Adrenal gland (tissue), 12 donors: ENCODE results near the gene ITPK1. TPM values are rescaled to one million over a fixed set of nuclear protein-coding genes. Genes with fewer than 3 reads are reported as not detected.
A peak's percentile ranks its signal among the peaks of the same experiment; 100 is the strongest.

Source experiments
- DNase-seq, 7 donors: peaks; one replicate each; pipeline ENCODE4 v3.0.0-alpha.2; 2019 to 2020
- H3K27ac ChIP-seq, 5 donors: fragments of 200-600 bp; sonication (generic) in 4 of 5; 1 replicate in 3 of 5; 2 replicates in 2 of 5; pipeline versions ENCODE4 v1.5.1 to v1.8.0; 2016 to 2020; ENCODE audit warnings: mild to moderate bottlenecking in 1 of 5
- H3K27me3 ChIP-seq: fragments of 200-600 bp; 2 replicates; pipeline ENCODE4 v1.8.0; 2021
- H3K36me3 ChIP-seq, 2 donors: fragments of 200-600 bp; replicated peaks in 1 of 2; 1 replicate in 1 of 2; 2 replicates in 1 of 2; pipeline versions ENCODE4 v1.5.1 to v1.8.0; 2018 to 2022
- H3K4me1 ChIP-seq, 2 donors: fragments of 200-600 bp; replicated peaks in 1 of 2; 1 replicate in 1 of 2; 2 replicates in 1 of 2; pipeline versions ENCODE4 v1.5.1 to v1.8.0; 2018 to 2021
- H3K4me3 ChIP-seq, 4 donors: fragments of 200-600 bp; sonication (generic) in 3 of 4; one replicate each; pipeline ENCODE4 v1.5.1; 2016 to 2018
- H3K9me3 ChIP-seq, 3 donors: fragments of 200-600 bp; sonication (generic) in 1 of 3; replicated peaks in 1 of 3; 1 replicate in 2 of 3; 2 replicates in 1 of 3; pipeline versions ENCODE4 v1.5.1 to v1.8.0; 2016 to 2021
- CTCF ChIP-seq, 6 experiments: fragments of 450-650 bp in 4 of 6; fragments of 200-600 bp in 2 of 6; sonication (generic) in 1 of 6; IDR thresholded peaks; 1 replicate in 5 of 6; 2 replicates in 1 of 6; pipeline versions ENCODE4 v1.5.1 to v1.8.0; 2016 to 2021; ENCODE audit warnings: antibody characterized with exemption in 6 of 6, mild to moderate bottlenecking in 2 of 6, moderate library complexity in 1 of 6
- POLR2A ChIP-seq, 2 donors: fragments of 450-650 bp; IDR thresholded peaks; one replicate each; pipeline ENCODE4 v1.6.1; 2017; ENCODE audit warnings: antibody characterized with exemption in 2 of 2, mild to moderate bottlenecking in 2 of 2, moderate library complexity in 1 of 2
- WGBS, 4 donors: extraction: QIAGEN DNeasy Blood & Tissue Kit in 2 of 4; methylation state at CpG; one replicate each; pipeline versions ENCODE4 v1.1.5 to v1.1.7; 2013 to 2017; 5-methylcytosine and 5-hydroxymethylcytosine counted together
- intact Hi-C, 2 donors: fragments of 100-400 bp; cut with DNase I; formaldehyde crosslinking; loops; one replicate each; pipeline versions ENCODE4 v1.14.1 to v1.15.0; 2022 to 2023
- polyA plus RNA-seq, 3 donors: library from polyadenylated mRNA; stranded (reverse); fragments of 200-250 nt in 2 of 3; fragments of 350-450 nt in 1 of 3; fragmentation: Illumina TruSeq in 1 of 3; extraction: RNeasy Lipid Tissue Mini Kit (QIAGEN cat#74804) in 1 of 3; gene quantifications; one replicate each; pipeline ENCODE4 v1.2.3, GENCODE V29; 2013 to 2014
- total RNA-seq, 9 donors: library from RNA; depleted of rRNA in 4 of 9; stranded (reverse); fragments of >200 nt in 4 of 9; fragments of 120-200 nt in 1 of 9; fragmentation: NEBNext Ultra II Directional in 1 of 9; extraction: Animal tissue kit (Norgen Biotek cat#: 25700) in 1 of 9; gene quantifications; one replicate each; pipeline versions ENCODE4 v1.1.0 to v1.2.4, GENCODE V29; 2013 to 2023
- donor health status: healthy with polysubstance abuse.
- donor health status: Bipolar disorder and iron deficiency.
- donor health status: DM: yes; HTN: yes; CAD: no.
- donor health status: DM: no; HTN: no; CAD: no.
- donor health status: DM: no; HTN: no; CAD: no.
- donor health status: DM: yes; HTN: yes; CAD: no.

Gene ITPK1
- total and polyA plus RNA-seq, 12 donors: 28.1 to 182 (median 49.2) TPM

GRCh38 chr14:93033084-93033982 is 82.4 kb downstream of the ITPK1 start:
- DNase-seq: no peak
- intact Hi-C loops: no loop called here
- H3K4me1 ChIP-seq: peaks cover 0 to 42% of the 10 kb centered on the region in 2 donors
- no peaks in the 10 kb centered on the region for H3K36me3 ChIP-seq
- WGBS, 4 donors: 80 to 95% (median 84%) methylated on average over 6 of the region's 6 CpGs
- H3K27me3 ChIP-seq: no peaks in the 10 kb centered on the region
- no peak for TF ChIP-seq POLR2A (IDR thresholded peaks at IDR 0.05)
- no peaks in the 10 kb centered on the region for H3K9me3 ChIP-seq
- no peak overlapping the region for H3K4me3 ChIP-seq
- H3K27ac ChIP-seq: peak overlapping the region in 1 of 5 donors; percentile 27

GRCh38 chr14:93032421-93032936 is 83.2 kb downstream of the ITPK1 start:
- Histone ChIP-seq H3K9me3 (no peaks in the 10 kb centered on the region), H3K27ac (peak overlapping the region in 1 of 5 donors; percentile 27), H3K4me1 (peaks cover 0 to 41% of the 10 kb centered on the region in 2 donors), H3K36me3 (no peaks in the 10 kb centered on the region), H3K4me3 (no peak overlapping the region), H3K27me3 (no peaks in the 10 kb centered on the region)
- WGBS, 4 donors: 32 to 57% (median 45%) methylated on average over 5 to 11 of the region's 11 CpGs
- peak in 4 of 7 donors; percentile 56 to 69 (median 62) for DNase-seq
- TF ChIP-seq CTCF (IDR thresholded peaks at IDR 0.05) (no peak), POLR2A (IDR thresholded peaks at IDR 0.05) (no peak)
- intact Hi-C loops: no loop called here

GRCh38 chr14:93031505-93032315 is 84.0 kb downstream of the ITPK1 start:
- Histone ChIP-seq H3K4me1 (peaks cover 0 to 33% of the 10 kb centered on the region in 2 donors), H3K9me3 (no peaks in the 10 kb centered on the region), H3K27ac (no peak overlapping the region), H3K27me3 (no peaks in the 10 kb centered on the region), H3K36me3 (no peaks in the 10 kb centered on the region), H3K4me3 (no peak overlapping the region)
- TF ChIP-seq CTCF (IDR thresholded peaks at IDR 0.05) (no peak), POLR2A (IDR thresholded peaks at IDR 0.05) (no peak)
- no peak for DNase-seq
- intact Hi-C loops: no loop called here
- 83 to 93% (median 90%) methylated on average over 12 to 15 of the region's 15 CpGs for WGBS, 4 donors

GRCh38 chr14:93030761-93031160 is 85.0 kb downstream of the ITPK1 start:
- no peak for DNase-seq
- Histone ChIP-seq H3K4me1 (peaks cover 0 to 25% of the 10 kb centered on the region in 2 donors), H3K36me3 (no peaks in the 10 kb centered on the region), H3K27ac (no peak overlapping the region), H3K27me3 (no peaks in the 10 kb centered on the region), H3K9me3 (no peaks in the 10 kb centered on the region), H3K4me3 (no peak overlapping the region)
- WGBS, 4 donors: 87 to 100% (median 94%) methylated on average over 1 to 10 of the region's 10 CpGs
- no peak for TF ChIP-seq CTCF (IDR thresholded peaks at IDR 0.05)
- no peak for TF ChIP-seq POLR2A (IDR thresholded peaks at IDR 0.05)
- intact Hi-C loops: no loop called here
